ENCODE measurements around the gene UXS1. TPM values are rescaled to one million over a fixed set of nuclear protein-coding genes. Genes with fewer than 3 reads are reported as not detected.

UXS1 gene
- total RNA-seq, 4 donors from 2014 or later = 37.0 to 86.6 (median 62.5) TPM

DNA sequence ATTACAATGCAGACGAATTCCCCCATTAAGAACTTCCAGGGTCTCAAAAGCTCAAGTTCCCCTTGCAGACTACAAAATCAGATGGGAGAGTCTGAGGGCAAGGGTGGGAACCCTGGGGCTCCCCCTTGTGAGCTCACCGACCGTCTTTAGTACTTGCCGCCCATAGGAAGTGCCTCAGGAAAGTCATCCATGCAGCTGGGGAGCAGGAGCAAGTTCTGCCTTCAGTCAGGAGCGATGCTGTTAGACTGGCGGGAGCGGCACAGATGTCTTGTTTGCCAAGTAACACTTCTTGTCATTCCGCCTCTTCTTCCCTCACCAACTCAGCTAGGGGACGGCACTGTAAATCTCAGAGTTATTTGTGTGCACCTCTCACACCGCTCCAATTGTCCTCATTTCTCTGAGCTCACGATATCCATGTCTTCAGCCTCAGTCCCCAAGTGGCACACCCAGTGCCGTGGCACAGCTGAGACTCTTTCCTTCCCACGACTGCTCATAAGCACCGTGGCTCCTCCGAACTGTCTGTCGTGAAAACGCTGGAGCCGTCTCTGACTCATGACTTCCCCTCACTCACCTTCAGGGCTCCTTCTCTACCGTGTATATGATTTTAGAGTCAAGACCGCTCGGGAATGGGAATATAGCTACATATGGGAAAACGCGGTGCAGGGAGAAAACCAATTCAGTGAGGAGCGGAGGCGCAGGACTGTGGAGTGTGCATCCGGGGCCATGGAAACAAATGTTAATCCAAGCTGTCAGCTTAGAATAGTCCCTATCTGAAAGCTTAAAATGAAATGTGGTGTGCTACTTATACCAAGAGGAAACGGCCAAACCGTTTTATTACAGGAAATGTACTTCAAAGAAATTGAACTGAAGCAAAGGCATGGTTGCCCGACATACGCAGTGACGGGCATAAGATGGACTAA, 34.0 kb downstream of the UXS1 start:
- intact Hi-C loops (cut with DNase I; ENCODE audit: low total_unique reads) = no loop called here
- Histone ChIP-seq H3K27ac (peak overlapping the region in 2 of 4 donors; percentile 3 to 44), H3K27me3 (no peaks in the 10 kb centered on the region), H3K4me1 (no peaks in the 10 kb centered on the region), H3K4me3 (peak overlapping the region in 1 of 4 donors; percentile 14), H3K9me3 (no peaks in the 10 kb centered on the region), H3K36me3 (no peaks in the 10 kb centered on the region)
- 73 to 77% methylated on average over 18 to 31 of the region's 31 CpGs for WGBS, 2 donors (ENCODE audit: low coverage in 1 of 2)
- in situ Hi-C loops (cut with MboI; ENCODE audit: low pct_ligation_motif_present in 1 of 4, low pct_unique_long_range_greater_than_20kb in 1 of 4, low sequenced_read_pairs in 3 of 4) = no loop called here
- no peak for DNase-seq
- TF ChIP-seq POLR2AphosphoS5 (IDR thresholded peaks at IDR 0.05) = no peak
- no peak for TF ChIP-seq EP300 (IDR thresholded peaks at IDR 0.05; ENCODE audit: low read depth)
- TF ChIP-seq, protein P1, sequence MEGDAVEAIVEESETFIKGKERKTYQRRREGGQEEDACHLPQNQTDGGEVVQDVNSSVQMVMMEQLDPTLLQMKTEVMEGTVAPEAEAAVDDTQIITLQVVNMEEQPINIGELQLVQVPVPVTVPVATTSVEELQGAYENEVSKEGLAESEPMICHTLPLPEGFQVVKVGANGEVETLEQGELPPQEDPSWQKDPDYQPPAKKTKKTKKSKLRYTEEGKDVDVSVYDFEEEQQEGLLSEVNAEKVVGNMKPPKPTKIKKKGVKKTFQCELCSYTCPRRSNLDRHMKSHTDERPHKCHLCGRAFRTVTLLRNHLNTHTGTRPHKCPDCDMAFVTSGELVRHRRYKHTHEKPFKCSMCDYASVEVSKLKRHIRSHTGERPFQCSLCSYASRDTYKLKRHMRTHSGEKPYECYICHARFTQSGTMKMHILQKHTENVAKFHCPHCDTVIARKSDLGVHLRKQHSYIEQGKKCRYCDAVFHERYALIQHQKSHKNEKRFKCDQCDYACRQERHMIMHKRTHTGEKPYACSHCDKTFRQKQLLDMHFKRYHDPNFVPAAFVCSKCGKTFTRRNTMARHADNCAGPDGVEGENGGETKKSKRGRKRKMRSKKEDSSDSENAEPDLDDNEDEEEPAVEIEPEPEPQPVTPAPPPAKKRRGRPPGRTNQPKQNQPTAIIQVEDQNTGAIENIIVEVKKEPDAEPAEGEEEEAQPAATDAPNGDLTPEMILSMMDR (IDR thresholded peaks at IDR 0.05) = no peak
- TF ChIP-seq POLR2A (IDR thresholded peaks at IDR 0.05) = no peak

DNA sequence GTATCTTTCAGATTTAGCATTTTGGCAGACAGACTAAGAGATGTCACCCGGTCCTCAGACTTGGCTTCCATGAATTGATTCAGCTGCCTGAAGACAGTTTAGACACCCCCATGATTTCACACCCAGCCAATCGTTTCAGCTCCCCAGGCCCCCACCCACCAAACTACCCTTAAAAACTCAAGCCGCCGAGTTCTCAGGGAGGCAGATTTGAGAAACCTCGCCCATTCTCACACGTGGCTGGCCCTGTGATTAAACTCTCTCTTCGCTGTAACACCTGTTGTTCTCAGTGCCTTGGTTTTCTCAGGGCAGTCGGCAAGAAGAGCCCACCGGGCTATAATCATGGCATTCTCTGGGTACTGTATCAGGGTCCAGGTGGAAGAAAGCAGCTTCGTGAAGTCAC, 35.2 kb downstream of the UXS1 start:
- Histone ChIP-seq H3K27me3 (no peaks in the 10 kb centered on the region), H3K4me1 (no peaks in the 10 kb centered on the region), H3K36me3 (peaks cover 0 to 11% (median under 1%) of the 10 kb centered on the region in 4 donors), H3K27ac (no peak overlapping the region), H3K9me3 (peaks cover 6 to 9% of the 10 kb centered on the region in 2 donors), H3K4me3 (no peak overlapping the region)
- intact Hi-C loops (cut with DNase I; ENCODE audit: low total_unique reads) = no loop called here
- no peak for DNase-seq
- WGBS, 2 donors (ENCODE audit: low coverage in 1 of 2) = 83% methylated on average over 10 of the region's 10 CpGs; no CpG with 5 or more reads in 1 of the 2 donors
- TF ChIP-seq, protein P1 (IDR thresholded peaks at IDR 0.05) = no peak
- TF ChIP-seq POLR2A (IDR thresholded peaks at IDR 0.05) (no peak), POLR2AphosphoS5 (IDR thresholded peaks at IDR 0.05) (no peak), EP300 (IDR thresholded peaks at IDR 0.05; ENCODE audit: low read depth) (no peak)
- in situ Hi-C loops (cut with MboI; ENCODE audit: low pct_ligation_motif_present in 1 of 4, low pct_unique_long_range_greater_than_20kb in 1 of 4, low sequenced_read_pairs in 3 of 4) = no loop called here

DNA sequence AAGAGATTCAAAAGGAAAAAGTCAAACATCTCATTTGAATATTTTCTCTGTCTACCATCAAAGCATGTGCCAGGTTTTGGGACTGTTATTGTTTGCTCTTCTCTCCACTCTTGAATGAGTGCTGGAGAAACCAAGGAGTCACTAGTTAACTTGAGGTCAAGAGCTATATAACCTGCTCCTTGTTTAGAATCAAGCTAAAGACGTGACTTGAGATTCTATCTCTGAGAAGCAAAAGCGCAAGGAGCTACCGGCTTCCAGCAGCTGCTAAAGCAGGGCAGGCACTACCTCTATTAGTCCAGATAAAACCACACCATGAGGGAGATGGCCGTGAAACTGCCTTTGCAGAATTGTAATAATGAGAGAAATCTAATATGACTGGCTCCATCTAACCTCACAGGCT, 36.0 kb downstream of the UXS1 start:
- intact Hi-C loops (cut with DNase I; ENCODE audit: low total_unique reads) = no loop called here
- Histone ChIP-seq H3K27me3 (no peaks in the 10 kb centered on the region), H3K9me3 (peaks cover 11 to 14% of the 10 kb centered on the region in 2 donors), H3K36me3 (peaks cover 0 to 14% (median 2%) of the 10 kb centered on the region in 4 donors), H3K4me1 (no peaks in the 10 kb centered on the region), H3K4me3 (no peak overlapping the region), H3K27ac (no peak overlapping the region)
- 82 to 90% methylated on average over 4 of the region's 4 CpGs for WGBS, 2 donors (ENCODE audit: low coverage in 1 of 2)
- DNase-seq = no peak
- TF ChIP-seq, protein P1 (IDR thresholded peaks at IDR 0.05) = no peak
- TF ChIP-seq POLR2AphosphoS5 (IDR thresholded peaks at IDR 0.05) = no peak
- no peak for TF ChIP-seq EP300 (IDR thresholded peaks at IDR 0.05; ENCODE audit: low read depth)
- no peak for TF ChIP-seq POLR2A (IDR thresholded peaks at IDR 0.05)
- in situ Hi-C loops (cut with MboI; ENCODE audit: low pct_ligation_motif_present in 1 of 4, low pct_unique_long_range_greater_than_20kb in 1 of 4, low sequenced_read_pairs in 3 of 4) = no loop called here

DNA sequence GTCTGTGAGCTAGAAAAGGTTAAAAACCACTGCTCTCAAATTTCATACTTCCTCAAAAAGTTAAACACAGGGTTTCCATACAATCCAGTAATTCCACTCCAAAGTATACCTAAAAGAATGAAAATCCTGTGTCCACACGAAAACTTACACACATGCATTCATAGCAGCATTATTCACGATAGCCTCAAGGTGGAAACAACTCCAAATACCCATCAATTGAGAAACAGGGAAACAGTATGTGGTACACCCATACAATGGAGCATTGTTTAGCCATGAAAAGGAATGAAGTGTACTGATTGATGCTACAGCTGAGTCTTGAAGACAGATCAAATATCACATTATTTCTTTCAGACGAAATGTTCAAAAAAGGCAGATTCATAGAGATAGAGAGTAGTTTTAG, 36.7 kb downstream of the UXS1 start:
- no peak overlapping the region for H3K27ac ChIP-seq
- in situ Hi-C loops (cut with MboI; ENCODE audit: low pct_ligation_motif_present in 1 of 4, low pct_unique_long_range_greater_than_20kb in 1 of 4, low sequenced_read_pairs in 3 of 4) = no loop called here
- intact Hi-C loops (cut with DNase I; ENCODE audit: low total_unique reads) = no loop called here
- no peaks in the 10 kb centered on the region for H3K4me1 ChIP-seq
- H3K36me3 ChIP-seq = peaks cover 0 to 14% (median 2%) of the 10 kb centered on the region in 4 donors
- TF ChIP-seq, protein P1 (IDR thresholded peaks at IDR 0.05) = no peak
- TF ChIP-seq EP300 (IDR thresholded peaks at IDR 0.05; ENCODE audit: low read depth) = no peak
- TF ChIP-seq POLR2AphosphoS5 (IDR thresholded peaks at IDR 0.05) = no peak
- no peak for TF ChIP-seq POLR2A (IDR thresholded peaks at IDR 0.05)
- H3K27me3 ChIP-seq = no peaks in the 10 kb centered on the region
- H3K9me3 ChIP-seq = peaks cover 11 to 14% of the 10 kb centered on the region in 2 donors
- no peak for DNase-seq
- H3K4me3 ChIP-seq = no peak overlapping the region
- WGBS, 2 donors (ENCODE audit: low coverage in 1 of 2) = 92 to 93% methylated on average over 2 to 3 of the region's 3 CpGs

Measured in transverse colon (tissue), 4 donors.